Stromal cell of bone marrow (primary cell): ENCODE data around the gene IL23R.
A peak's percentile ranks its signal among the peaks of the same experiment; 100 is the strongest.

Experiments
- DNase-seq: peaks from one replicate; pipeline ENCODE4 v3.0.0-alpha.2; 2012; ENCODE audit warnings: low read depth

Gene IL23R

DNA sequence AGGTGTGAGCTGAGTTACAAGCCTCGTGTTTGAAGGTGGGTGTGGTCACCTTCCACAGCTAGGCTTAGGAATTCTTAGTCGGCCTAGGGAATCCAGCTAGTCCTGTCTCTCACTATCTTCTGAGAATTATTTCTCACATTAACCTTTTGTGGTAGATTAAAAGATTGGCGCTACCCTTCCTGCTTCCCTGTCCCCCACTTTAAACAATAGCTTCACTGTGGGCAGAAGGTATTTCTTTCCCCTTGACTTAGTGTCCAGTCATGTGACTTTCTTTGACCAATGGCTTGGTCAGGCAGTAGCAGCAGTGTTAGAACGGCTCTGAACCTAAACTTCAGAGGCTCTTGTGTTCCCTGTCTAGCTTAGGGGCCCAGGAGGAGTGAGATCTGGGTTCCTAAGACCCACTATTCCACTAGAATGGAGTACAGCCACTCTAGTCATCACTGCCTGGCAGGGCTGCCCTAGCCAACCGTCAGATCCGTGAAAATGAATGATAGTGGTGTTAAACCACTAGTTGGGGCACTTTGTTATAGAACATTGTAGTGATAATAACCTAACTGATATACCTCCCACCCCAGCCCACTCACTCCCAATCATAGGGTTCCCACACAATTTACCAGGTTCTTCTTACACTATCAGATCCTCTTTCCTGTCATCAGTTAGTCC is 17.6 kb upstream of the IL23R start:
- no peak for DNase-seq

GRCh38 chr1:67149179-67149770 is 17.0 kb upstream of the IL23R start:
- DNase-seq, result peak; percentile 73

- no peak for DNase-seq
Observed at GRCh38 chr1:67150931-67151330, 15.3 kb upstream of the IL23R start.

DNA sequence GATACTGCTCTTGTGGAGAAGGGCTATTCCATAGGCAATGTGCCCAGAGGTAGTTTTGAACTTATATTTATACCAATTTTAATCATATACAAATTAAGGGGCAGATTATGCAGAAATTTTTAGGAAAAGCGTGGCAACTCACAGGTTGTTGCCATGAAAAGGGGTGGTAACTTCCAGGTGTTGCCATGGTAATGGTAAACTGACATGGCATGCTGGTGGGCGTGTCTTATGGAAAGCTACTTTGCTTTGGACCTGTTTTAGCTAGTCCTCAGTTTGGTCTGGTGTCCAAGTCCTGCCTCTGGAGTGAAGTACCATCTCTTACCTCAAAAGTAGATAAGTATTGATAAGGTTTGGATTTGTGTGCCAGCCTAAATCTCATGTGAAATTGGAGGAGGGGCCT is 7.9 kb upstream of the IL23R start:
- no peak for DNase-seq

DNA sequence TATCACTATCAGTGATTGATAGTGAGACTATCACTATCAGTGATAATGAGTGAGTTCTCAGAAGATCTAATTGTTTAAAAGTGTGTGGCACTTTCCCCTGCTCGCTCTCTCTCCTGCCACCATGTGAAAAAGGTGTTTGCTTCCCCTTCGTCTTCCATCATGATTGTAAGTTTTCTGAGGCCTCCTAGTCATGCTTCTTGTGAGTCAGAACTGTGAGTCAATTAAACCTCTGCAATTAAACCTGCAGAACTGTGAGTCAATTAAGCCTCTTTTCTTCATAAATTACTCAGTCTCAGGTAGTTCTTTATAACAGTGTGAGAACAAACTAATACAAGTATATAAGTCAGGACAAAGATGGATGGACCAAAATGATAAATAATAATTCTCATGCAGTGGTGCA is 7.0 kb upstream of the IL23R start:
- DNase-seq, result no peak

DNA sequence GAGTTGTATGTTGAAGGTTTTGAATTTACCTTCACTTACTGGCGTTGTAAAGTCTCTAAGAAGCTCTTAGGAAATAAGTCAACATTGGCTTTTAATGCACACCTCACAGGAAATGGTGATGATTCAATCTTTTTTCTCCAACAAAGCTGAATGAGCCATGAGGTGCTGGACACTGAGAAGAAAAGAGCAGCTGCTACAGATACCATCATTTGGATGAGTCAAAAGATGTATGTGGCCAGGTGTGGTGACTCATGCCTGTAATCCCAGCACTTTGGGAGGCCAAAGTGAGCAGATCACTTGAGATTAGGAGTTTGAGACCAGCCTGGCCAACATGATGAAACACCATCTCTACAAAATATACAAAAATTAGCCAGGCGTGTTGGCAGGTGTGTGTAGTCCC is 3.3 kb upstream of the IL23R start:
- no peak for DNase-seq

GRCh38 chr1:67165468-67166041 is 699 bp upstream of the IL23R start:
- no peak for DNase-seq

GRCh38 chr1:67169496-67169895 is 3.2 kb downstream of the IL23R start:
- DNase-seq, result no peak

DNA sequence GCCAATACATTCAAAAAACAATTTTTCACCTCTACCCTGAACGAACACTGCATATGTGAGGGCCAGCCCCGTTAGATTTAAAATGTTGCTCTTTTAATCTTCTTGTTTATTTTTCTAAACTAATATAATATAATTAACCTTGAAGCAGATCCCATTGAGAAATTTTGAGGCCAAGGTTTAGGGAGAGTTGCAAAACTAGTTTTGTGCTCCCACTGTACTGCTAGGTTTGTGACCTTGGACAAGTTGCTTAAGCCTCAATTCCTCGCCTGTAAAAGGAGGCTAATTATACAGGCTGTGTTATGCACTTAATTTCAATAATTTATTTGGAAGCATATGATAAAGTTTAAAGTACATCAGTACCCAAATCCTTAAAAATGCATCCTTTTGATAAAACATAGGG is 3.7 kb downstream of the IL23R start:
- no peak for DNase-seq

GRCh38 chr1:67170751-67171573 is 4.7 kb downstream of the IL23R start:
- no peak for DNase-seq

- no peak for DNase-seq
Observed at GRCh38 chr1:67171574-67171955, 5.3 kb downstream of the IL23R start.

DNA sequence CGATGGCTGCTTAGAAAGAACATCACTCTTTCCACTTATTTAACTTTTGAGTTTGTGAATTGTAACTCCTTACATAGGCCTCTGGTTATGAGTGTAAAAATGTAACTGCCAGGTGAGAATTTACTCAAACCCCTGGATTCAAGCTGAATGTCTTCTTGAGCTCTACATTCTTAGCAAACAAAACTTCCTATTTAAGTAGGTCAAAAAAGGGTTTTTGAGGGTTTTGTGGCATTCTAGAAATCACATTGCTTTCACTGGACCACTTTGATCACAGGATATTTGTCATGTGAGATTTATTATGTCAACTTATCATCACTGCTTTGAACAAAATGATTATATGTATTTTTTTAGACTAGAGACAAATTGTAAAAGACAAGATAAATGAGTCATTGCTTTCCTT is 5.7 kb downstream of the IL23R start:
- no peak for DNase-seq

DNA sequence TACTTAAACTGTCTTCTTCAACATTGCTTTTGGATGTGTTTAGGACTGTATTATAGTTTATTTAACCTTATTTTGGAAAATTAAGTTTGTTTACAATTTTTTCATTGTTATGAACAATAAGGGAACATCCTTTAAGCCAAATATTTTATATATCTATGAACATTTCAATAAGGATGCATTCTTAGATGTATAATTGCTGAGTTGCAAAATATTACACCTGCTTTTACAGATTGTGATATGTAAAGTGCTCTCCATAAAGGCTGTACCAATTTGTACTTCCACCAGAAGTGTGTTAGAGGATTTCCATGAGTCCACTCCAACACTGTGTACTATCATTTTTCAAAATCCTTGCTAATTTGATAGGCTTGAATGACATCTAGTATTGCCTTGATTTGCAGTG is 7.7 kb downstream of the IL23R start:
- DNase-seq, result no peak

GRCh38 chr1:67174716-67175284 is 8.5 kb downstream of the IL23R start:
- DNase-seq, result no peak

- DNase-seq, result no peak
Observed at GRCh38 chr1:67175530-67176087, 9.4 kb downstream of the IL23R start.

- DNase-seq, result no peak
Observed at GRCh38 chr1:67184838-67185421, 18.7 kb downstream of the IL23R start.

- no peak for DNase-seq
Observed at GRCh38 chr1:67188137-67188536, 21.9 kb downstream of the IL23R start.

- no peak for DNase-seq
Observed at GRCh38 chr1:67189953-67190352, 23.7 kb downstream of the IL23R start.

- DNase-seq, result no peak
Observed at GRCh38 chr1:67190410-67190809, 24.2 kb downstream of the IL23R start.

- DNase-seq, result no peak
Observed at GRCh38 chr1:67190942-67191341, 24.7 kb downstream of the IL23R start.

DNA sequence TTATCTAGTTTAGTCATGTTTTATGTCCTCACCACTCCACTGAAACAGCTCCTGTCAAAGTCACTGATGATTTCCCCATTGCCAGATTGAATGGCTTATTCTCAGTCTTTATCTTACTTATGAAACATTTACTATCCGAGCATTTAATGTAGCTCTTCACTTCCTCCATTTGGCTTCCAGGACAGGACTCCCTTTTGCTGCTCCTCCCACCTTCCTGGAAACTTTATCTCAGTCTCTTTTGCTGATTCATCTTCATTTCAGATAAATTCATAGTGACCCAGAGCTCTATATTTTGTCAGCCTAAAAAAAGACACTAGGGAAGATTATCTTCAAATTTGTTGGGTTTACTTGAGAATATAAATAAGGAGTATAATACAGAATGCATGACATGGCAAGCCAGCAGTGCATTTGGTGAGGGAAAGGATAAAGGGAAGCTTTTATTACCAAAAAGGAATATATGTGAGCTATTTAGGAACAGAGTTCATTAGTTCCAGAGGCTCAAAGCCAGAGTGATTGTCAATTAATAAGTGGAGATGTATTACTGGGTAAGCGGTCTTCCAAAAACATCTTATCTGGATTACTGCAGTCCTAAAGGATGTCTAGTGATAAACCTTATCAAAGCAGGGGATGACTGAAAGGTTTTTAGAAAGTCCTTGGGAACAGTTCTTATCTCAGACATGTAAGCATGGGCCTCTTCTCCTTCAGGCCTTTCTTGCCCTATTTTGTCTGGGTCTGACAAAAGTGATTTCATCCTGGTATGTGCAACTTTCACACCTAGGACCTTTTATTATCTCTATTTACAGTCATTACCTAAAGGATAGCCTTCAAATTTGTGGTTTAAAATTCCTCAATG is 25.6 kb downstream of the IL23R start:
- DNase-seq, result no peak
